Lower lobe of right lung (tissue), 2 donors: ENCODE results near the gene PARVA. TPM values are rescaled to one million over a fixed set of nuclear protein-coding genes. Genes with fewer than 3 reads are reported as not detected.

Experiments
- ATAC-seq, 2 donors: fragments of 200-7000 bp; cut with Tn5 transposase; one replicate each; pipeline ENCODE4 v1.9.1; 2020 to 2022; ENCODE audit warnings: mild to moderate bottlenecking in 2 of 2, moderate library complexity in 2 of 2
- DNase-seq: peaks from one replicate; pipeline ENCODE4 v3.0.0-alpha.2; 2020
- H3K27ac ChIP-seq: fragments of 200-600 bp; one replicate; pipeline ENCODE4 v1.8.0; 2022
- H3K27me3 ChIP-seq: fragments of 200-600 bp; one replicate; pipeline ENCODE4 v1.8.0; 2022; ENCODE audit warnings: low read depth
- H3K36me3 ChIP-seq: fragments of 200-600 bp; one replicate; pipeline ENCODE4 v1.8.0; 2022; ENCODE audit warnings: mild to moderate bottlenecking
- H3K4me1 ChIP-seq: fragments of 200-600 bp; one replicate; pipeline ENCODE4 v1.8.0; 2022
- H3K4me3 ChIP-seq: fragments of 200-600 bp; one replicate; pipeline ENCODE4 v1.8.0; 2022; ENCODE audit warnings: mild to moderate bottlenecking
- H3K9me3 ChIP-seq: fragments of 200-600 bp; one replicate; pipeline ENCODE4 v1.8.0; 2022
- CTCF ChIP-seq: fragments of 200-600 bp; IDR thresholded peaks from one replicate; pipeline ENCODE4 v1.8.0; 2022; ENCODE audit warnings: antibody characterized with exemption, mild to moderate bottlenecking
- intact Hi-C: fragments of 100-400 bp; cut with DNase I; formaldehyde crosslinking; loops from one replicate; pipeline ENCODE4 v1.11.0; 2022
- total RNA-seq: library from RNA; stranded (reverse); fragmentation: NEBNext Ultra II Directional; extraction: Animal tissue kit (Norgen Biotek cat#: 25700); gene quantifications from one replicate; pipeline ENCODE4 v1.2.1, GENCODE V29; 2021
- donor health status: DM: no; HTN: yes; CAD: no; lungs with severe emphysema.

PARVA gene
- total RNA-seq, 1 donor from 2014 or later = 58.3 TPM

DNA sequence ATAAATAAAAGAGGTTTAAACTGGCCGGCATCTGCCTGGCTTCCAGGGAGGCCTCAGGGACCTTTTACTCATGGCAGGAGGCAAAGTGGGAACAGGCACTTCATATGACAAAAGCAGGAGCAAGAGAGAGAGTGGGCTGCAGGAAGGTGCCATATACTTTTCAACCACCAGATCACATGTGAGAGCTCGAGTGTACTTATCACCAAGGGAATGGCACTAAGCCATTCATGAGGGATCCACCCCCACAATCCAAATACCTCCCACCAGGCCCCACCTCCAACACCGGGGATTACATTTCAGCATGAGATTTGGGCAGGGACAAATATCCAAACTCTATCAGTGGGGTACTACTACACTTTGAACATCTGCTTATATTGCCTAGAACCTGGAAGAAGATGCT lies 126.5 kb downstream of the PARVA start:
- Histone ChIP-seq H3K4me3 (no peak overlapping the region), H3K9me3 (no peaks in the 10 kb centered on the region), H3K36me3 (peaks cover 19% of the 10 kb centered on the region), H3K27ac (no peak overlapping the region), H3K4me1 (no peaks in the 10 kb centered on the region), H3K27me3 (no peaks in the 10 kb centered on the region)
- ATAC-seq (no peak), DNase-seq (no peak)
- no peak for TF ChIP-seq CTCF
- intact Hi-C loops = no loop called here

DNA sequence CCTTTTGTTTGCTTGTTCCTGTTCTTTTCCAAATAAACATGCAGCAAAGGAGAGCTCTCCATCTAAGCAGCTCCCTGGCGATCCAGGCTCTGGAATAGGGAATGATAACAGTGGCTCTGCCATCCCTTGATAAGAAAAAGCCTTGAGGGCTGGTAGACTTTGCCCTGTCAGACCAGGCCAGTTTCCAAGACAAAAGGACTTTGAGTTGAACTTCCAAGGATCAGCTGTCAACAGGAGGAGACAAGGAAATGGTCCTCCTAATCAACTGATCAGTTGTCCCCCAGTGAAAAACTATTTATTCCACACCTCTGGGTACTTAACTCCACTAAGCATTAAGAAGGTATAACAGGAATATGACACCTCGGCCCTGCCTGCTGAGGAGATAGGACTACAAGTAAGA lies 127.8 kb downstream of the PARVA start:
- Histone ChIP-seq H3K27me3 (no peaks in the 10 kb centered on the region), H3K27ac (no peak overlapping the region), H3K36me3 (peaks cover 26% of the 10 kb centered on the region), H3K9me3 (no peaks in the 10 kb centered on the region), H3K4me1 (no peaks in the 10 kb centered on the region), H3K4me3 (no peak overlapping the region)
- intact Hi-C loops = no loop called here
- TF ChIP-seq CTCF = no peak
- ATAC-seq (no peak), DNase-seq (no peak)

- H3K9me3 ChIP-seq = no peaks in the 10 kb centered on the region
- intact Hi-C loops = no loop called here
- H3K27me3 ChIP-seq = no peaks in the 10 kb centered on the region
- H3K4me1 ChIP-seq = no peaks in the 10 kb centered on the region
- ATAC-seq (no peak), DNase-seq (no peak)
- peaks cover 26% of the 10 kb centered on the region for H3K36me3 ChIP-seq
- TF ChIP-seq CTCF = no peak
- H3K27ac ChIP-seq = no peak overlapping the region
- H3K4me3 ChIP-seq = no peak overlapping the region
Measured at GRCh38 chr11:12506404-12506921, 129.1 kb downstream of the PARVA start.

GRCh38 chr11:12507391-12507790 lies 130.0 kb downstream of the PARVA start:
- DNase-seq (no peak), ATAC-seq (no peak)
- Histone ChIP-seq H3K27me3 (no peaks in the 10 kb centered on the region), H3K4me1 (no peaks in the 10 kb centered on the region), H3K36me3 (peaks cover 26% of the 10 kb centered on the region), H3K9me3 (no peaks in the 10 kb centered on the region), H3K4me3 (no peak overlapping the region), H3K27ac (no peak overlapping the region)
- no peak for TF ChIP-seq CTCF
- intact Hi-C loops = no loop called here

- Histone ChIP-seq H3K27ac (no peak overlapping the region), H3K4me1 (no peaks in the 10 kb centered on the region), H3K4me3 (no peak overlapping the region), H3K9me3 (no peaks in the 10 kb centered on the region), H3K36me3 (peaks cover 27% of the 10 kb centered on the region), H3K27me3 (no peaks in the 10 kb centered on the region)
- TF ChIP-seq CTCF = no peak
- DNase-seq (no peak), ATAC-seq (no peak)
- intact Hi-C loops = no loop called here
Measured at GRCh38 chr11:12508151-12508751, 130.9 kb downstream of the PARVA start.
